Measurements from ENCODE around the gene ETFA.
"Not testable (repeated sequence)": the region's sequence is repeated elsewhere in the genome, so short reads cannot be mapped to it uniquely, and the experiment has no call there.

Gene ETFA

DNA sequence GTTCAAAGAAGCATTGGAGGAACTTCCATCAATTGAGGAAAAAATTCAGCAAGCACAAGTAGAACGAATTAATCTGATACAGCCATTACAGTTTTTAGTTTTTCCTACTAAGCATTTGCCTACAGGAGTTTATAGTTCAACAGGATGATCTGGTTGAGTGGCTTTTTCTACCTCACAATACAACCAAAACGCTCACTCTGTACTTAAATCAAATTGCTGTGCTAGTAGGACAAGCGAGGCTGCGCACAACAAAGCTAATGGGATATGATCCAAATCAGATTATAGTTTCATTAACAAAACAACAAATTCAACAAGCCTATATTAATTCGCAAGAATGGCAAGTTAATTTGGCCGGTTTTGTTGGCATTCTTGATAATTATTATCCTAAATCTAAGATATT lies 44.2 kb downstream of the ETFA start:
- DNase-seq, result no peak

- DNase-seq, result not testable (repeated sequence)
Observed at GRCh38 chr15:76265769-76266168, 45.5 kb downstream of the ETFA start.

- no peak for DNase-seq
Observed at GRCh38 chr15:76260246-76260938, 50.9 kb downstream of the ETFA start.

- DNase-seq, result no peak
Observed at GRCh38 chr15:76259392-76259791, 51.9 kb downstream of the ETFA start.

DNA sequence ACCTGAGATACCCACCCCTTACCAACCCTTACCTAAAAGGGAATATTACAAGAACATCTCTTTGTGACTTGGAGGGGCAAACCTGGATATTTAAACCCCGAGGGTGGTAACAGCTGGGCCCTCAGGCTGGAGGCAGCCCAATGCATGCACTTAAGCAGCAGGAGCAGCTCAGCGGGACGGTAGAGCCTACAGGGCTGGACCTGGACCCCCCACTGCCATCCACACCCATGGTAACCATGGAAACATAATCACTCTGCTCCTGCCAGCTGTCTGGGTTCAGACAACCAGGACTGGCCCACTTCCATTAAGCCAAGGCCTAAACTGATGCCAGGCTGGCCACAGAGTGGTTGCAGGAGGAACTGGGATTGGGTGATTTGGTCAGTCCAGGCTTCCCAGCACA lies 52.8 kb downstream of the ETFA start:
- no peak for DNase-seq

DNA sequence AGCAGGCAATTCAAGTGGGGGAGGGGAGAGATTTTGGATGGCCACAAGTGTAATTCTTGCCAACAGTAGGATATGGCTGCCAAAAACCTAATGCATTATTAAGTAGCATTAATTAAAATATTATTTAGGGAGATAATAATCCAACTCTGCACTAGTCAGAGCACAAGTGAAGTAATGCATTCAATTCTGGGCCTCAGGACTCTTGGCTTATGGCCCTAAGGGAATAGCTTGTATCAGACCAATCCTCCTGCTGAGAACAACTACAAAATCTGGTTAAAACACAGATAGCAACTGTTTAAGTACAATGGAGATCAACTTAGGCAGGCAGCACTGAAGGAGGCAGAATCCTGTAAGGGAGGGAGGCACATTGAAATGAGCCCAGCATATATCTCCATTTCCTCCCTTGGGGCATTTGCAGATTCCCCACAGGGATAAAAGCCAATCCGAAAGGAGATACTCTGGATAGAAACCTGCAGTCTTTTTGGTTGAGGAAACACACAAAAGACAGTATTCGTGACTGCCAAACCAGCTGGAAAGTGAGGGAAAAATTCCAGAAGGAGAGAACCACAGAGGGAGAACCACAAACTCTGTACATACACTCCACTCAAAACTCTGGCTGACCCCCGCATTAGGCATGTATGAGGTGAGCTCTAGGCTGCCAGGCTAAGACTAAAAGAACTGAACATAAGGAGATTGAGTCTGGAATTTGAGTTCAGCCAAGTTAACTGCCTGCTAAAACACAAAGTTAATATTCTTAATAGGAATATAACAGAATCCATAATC lies 57.4 kb downstream of the ETFA start:
- no peak for DNase-seq

- no peak for DNase-seq
Observed at GRCh38 chr15:76252249-76252648, 59.0 kb downstream of the ETFA start.

- DNase-seq, result no peak
Observed at GRCh38 chr15:76251717-76252116, 59.6 kb downstream of the ETFA start.

GRCh38 chr15:76245072-76245610 lies 66.1 kb downstream of the ETFA start:
- DNase-seq, result no peak

DNA sequence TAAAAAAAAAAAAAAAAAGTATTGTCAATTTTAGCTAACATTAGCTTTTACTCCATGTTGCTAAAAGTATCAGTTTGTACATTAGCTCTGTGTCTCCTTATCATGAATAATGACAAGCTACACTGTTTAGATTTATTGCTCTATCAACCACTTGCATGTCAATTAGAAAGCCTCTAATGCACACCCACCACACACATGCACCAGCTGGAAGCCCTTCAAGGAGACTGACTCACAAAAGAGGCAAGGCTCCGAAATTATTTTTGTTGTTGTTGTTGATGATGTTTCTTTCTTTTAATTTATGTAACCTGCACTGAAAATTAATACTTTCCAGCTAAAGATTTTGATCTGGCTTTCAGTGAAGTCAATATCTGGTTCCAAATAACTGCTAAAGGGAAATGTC lies 71.5 kb downstream of the ETFA start:
- no peak for DNase-seq

DNA sequence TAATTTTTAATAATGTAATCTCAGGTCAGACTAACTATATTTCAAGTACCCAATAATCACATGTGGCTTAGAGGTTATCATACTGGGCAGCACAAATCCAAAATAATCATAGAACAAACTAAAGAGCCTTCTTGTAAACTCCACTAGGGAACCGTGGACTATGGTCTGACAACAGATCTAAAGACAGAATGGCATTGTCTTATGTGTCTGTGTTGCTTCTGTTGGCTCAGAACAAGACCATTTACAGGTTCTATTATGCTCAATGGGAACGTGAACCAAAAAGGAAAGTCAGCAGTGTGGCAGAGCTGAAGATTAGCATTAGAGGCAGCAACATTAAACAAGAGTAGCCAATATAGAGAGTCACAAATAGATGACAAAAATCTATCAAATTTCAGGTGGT lies 74.9 kb downstream of the ETFA start:
- no peak for DNase-seq

GRCh38 chr15:76235186-76235826 lies 76.0 kb downstream of the ETFA start:
- DNase-seq, result peak in 1 of 2 donors; percentile 46

DNA sequence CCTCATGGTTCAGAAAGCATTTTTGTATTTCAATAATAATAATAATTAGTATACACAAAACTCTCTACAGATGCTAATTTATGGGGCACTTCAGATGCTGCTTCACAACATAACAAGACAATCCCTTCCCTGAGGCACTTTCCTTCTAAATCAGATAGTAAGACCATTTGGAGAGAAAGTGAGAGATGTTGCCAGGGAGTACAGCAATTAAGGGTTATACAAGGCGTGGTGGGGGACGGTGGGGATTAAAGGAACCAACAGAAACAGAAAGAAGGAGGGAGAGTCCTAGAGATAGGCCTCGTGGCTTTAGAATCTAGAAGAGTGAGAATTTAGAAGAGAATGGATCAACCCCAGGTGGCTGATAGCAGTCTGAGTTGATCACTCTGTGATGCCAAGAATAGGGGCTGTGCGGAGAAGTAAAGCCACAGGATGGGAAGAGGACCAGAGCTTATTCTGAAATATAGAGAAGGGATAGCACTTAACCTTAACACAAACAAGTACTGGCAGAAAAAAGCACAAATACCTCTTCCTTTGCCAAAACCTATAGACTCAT lies 76.9 kb downstream of the ETFA start:
- no peak for DNase-seq

DNA sequence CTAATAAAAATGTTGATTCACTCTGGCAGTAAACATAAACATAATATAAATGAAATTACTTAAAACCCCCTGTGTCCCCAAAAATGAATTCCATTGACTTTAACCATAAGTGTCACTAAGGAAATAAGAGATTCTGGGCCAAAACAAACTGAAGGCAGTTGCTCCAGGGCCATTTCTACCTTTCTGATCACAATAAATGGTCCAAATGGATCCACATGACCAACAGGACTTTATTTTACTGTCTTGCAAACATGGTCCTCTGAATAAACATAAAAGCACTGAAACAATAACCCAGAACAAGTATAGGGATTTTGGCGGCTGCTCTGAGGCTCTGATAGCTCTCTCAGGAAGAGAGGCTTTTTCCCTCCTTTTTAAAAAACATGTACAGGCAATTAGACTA lies 77.3 kb downstream of the ETFA start:
- no peak for DNase-seq

DNA sequence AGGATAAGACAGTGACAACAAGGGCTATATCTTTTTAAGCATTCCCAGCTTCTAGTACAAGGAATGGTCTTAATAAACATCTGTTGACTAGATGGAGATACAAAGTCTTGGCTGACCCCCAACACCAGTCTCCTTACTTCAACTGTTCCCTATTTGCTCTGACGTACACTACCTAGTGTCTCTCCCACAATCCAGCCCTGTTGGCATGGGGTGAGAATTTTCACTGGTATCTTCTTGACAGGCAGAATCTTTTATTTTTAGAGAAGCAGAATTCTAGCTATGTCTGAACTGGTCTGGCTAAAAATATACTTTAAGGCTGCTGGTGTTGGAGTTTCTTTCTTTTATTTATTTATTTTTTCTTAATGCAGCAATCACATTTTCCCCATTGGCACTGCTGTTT lies 82.0 kb downstream of the ETFA start:
- no peak for DNase-seq

- DNase-seq, result no peak
Observed at GRCh38 chr15:76223521-76223920, 87.7 kb downstream of the ETFA start.

DNA sequence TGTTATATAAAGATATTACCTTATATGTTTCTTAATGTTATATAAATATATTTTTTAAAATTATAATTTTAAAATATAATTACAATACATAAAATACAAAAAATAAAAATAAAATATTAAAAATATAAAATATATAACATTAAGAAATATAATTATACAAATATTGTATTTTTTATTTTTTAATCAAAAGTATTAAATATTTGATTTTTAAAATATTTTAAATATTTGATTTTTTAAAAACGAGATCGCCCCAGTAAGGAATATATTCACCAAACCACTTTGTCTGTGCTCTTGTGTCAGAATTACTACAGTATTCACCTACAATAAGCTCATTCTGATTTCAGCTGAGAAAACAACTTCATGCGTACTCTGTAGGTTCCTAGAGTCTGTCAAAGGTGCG lies 89.1 kb downstream of the ETFA start:
- no peak for DNase-seq

DNA sequence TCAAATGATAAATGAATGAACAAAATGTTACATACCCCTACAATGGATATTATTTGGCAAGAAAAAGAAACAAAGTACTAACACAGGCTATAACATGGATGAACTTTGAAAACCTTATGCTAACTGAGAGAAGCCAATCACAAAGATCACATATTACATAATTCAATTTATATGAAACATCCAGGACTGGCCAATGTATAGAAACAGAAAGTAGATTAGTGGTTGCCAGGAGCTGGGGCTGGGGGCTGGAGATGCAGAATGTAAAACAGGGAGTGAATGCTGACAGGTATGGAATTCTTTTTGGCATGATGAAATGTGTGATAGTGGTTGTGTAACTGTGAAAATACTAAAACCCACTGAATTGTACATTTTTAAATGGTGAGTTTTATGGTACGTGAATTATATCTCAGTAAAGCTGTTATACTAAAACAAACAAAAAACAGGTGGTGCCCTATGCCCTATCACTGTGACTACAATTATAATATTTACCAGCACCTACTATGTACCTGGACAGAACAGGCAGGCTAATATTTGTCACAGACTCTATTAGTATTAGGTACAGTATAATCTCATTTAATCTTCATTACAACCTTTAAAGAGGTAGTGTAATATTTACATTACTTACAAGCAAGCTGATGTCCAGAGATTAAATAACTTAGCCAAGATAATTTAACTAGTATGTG lies 90.0 kb downstream of the ETFA start:
- DNase-seq, result no peak

DNA sequence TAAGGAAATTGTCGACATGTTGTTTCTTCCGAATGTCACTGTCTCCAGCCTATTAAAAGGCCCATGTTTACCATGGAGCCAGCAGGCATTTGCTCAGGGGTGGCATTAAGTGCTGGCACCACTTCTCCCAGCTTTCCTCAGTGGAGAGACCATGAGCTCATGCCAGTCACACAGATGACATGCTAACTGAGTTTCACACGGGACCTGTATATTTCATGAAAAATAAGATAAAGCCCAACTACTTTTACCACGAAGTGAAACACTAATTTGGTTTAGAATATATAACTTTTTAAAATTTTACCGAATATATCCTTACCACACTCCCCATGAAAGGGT lies 93.4 kb downstream of the ETFA start:
- DNase-seq, result no peak

DNA sequence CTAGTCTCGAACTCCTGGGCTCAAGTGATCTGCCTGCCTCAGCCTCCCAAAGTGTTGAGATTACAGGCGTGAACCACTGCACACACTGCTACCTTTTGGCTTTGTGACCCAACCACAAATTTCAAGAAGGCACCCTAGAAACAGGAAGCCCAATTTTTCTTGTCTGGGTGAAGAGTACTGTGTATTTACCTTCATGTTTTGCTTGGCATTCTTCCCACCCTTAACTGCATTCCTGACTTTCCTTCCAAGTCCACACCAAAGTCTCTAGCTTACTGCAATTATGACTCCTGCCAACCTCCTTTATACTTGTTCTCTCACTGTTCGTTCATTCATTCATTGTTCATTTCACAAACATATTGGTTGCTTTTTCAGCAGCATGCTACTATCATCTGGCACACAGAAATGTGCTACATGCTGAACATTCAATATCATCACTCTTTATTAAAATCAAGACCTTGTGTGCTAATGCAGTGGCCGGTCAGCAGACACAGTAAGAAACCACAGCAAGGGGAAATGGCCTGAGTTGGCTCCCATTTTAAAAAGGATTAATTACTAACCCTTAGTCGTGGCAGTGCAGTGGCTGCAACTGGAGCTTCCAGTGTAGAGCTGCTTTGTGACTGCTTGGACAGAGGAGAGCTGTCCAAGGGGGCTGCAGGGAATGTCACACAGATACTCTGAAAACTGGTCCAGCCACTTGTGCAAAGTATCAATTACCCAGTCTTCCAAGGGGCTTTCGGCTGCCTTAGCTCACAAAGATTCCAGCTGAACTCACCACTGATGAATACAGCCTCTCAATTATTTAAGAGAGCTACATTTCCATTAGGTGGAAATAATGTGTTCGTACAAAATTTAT lies 94.0 kb downstream of the ETFA start:
- no peak for DNase-seq

GRCh38 chr15:76215634-76216033 lies 95.6 kb downstream of the ETFA start:
- no peak for DNase-seq

GRCh38 chr15:76209942-76210341 lies 101.3 kb downstream of the ETFA start:
- no peak for DNase-seq
